ENCODE data around the gene TMEM121B.

TMEM121B gene

GRCh38 chr22:17086296-17086695, 34.9 kb downstream of the TMEM121B start:
- Histone ChIP-seq H3K4me3 (ENCODE audit: low read depth, low read length, poor library complexity, severe bottlenecking) (peak overlapping the region; percentile 95), H3K9me3 (ENCODE audit: low read length) (no peaks in the 10 kb centered on the region), H3K79me2 (ENCODE audit: insufficient read depth, low read length) (no peaks in the 10 kb centered on the region), H2AFZ (ENCODE audit: low read length) (no peak overlapping the region), H3K27me3 (ENCODE audit: insufficient read depth, low read length) (peaks cover 5% of the 10 kb centered on the region; the same call in 1 of the 2 replicates), H4K20me1 (ENCODE audit: insufficient read depth, low read length) (no peaks in the 10 kb centered on the region), H3K9me2 (ENCODE audit: low read depth, low read length) (no peaks in the 10 kb centered on the region), H3K27ac (ENCODE audit: low read depth, low read length, poor library complexity, severe bottlenecking) (no peak overlapping the region), H3F3A (ENCODE audit: insufficient read depth, low read length) (no peaks in the 10 kb centered on the region), H3K4me1 (ENCODE audit: insufficient read depth, low read length, severe bottlenecking) (peaks cover 40% of the 10 kb centered on the region), H3K36me3 (ENCODE audit: insufficient read depth, low read length) (no peaks in the 10 kb centered on the region; the same call in 1 of the 2 replicates), H3K4me2 (ENCODE audit: low read length) (peak overlapping the region; percentile 74), H3K9ac (ENCODE audit: low read length) (no peak overlapping the region)
- no peak for TF ChIP-seq EZH2 (IDR thresholded peaks at IDR 0.05; ENCODE audit: borderline replicate concordance, low read length)

DNA sequence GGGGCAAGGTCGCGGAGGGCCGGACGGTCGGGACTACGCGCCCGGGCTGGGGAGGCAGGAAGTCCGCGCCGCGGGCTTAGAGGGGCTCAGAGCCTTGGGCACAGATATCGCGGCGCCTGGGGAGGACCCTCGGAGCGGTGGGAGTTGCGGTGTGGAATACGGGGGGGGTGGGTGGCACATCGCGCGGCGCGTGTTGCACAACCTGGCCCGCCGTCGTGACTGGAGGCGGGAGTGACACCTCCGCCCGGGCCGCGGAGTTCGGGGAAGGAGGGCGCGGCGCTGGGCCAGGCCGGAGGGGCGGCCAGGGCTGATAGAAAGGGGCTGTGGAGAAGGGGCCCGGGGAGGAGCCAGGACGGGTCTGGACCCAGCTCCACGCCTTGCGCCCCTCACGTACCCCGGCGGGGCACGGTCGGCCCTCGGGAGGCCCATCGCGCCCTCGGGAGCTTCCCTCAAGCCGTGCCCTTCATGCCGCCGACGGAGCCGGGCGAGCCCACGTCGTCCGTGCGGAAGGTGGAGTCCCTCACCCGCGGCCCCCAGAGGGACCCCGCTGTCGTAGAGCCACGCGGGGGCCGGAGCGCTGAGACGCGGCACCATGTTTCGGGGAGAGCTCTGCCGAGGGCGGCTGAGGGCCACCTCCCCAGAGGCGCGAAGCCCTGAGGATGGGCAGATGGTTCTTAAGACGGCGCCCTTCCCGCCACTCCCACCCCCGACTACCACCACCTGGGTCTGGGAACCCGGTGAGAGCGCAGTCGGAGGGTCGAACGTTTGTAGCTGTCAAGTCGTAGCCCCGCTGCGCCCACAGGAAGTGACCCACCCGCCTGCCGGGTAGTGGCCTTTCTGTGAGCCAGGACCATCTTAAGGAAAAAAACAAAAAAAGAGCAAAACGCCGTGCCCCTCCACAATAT, 35.6 kb downstream of the TMEM121B start:
- no peaks in the 10 kb centered on the region for H4K20me1 ChIP-seq (ENCODE audit: insufficient read depth, low read length)
- H3K4me3 ChIP-seq (ENCODE audit: low read depth, low read length, poor library complexity, severe bottlenecking) = peak overlapping the region; percentile 95
- H3K36me3 ChIP-seq (ENCODE audit: insufficient read depth, low read length) = no peaks in the 10 kb centered on the region; the same call in 1 of the 2 replicates
- H3K4me1 ChIP-seq (ENCODE audit: insufficient read depth, low read length, severe bottlenecking) = peaks cover 40% of the 10 kb centered on the region
- H3K9me3 ChIP-seq (ENCODE audit: low read length) = no peaks in the 10 kb centered on the region
- no peaks in the 10 kb centered on the region for H3K9me2 ChIP-seq (ENCODE audit: low read depth, low read length)
- TF ChIP-seq EZH2 (IDR thresholded peaks at IDR 0.05; ENCODE audit: borderline replicate concordance, low read length) (no peak), CTCF (IDR thresholded peaks at IDR 0.05; ENCODE audit: low read length) (no peak)
- H3K9ac ChIP-seq (ENCODE audit: low read length) = peak overlapping the region; percentile 95
- H3K4me2 ChIP-seq (ENCODE audit: low read length) = peak overlapping the region; percentile 74
- no peak overlapping the region for H3K27ac ChIP-seq (ENCODE audit: low read depth, low read length, poor library complexity, severe bottlenecking)
- peaks cover 5% of the 10 kb centered on the region; the same call in 1 of the 2 replicates for H3K27me3 ChIP-seq (ENCODE audit: insufficient read depth, low read length)
- no peaks in the 10 kb centered on the region for H3F3A ChIP-seq (ENCODE audit: insufficient read depth, low read length)
- H2AFZ ChIP-seq (ENCODE audit: low read length) = no peak overlapping the region
- H3K79me2 ChIP-seq (ENCODE audit: insufficient read depth, low read length) = no peaks in the 10 kb centered on the region

GRCh38 chr22:17084554-17085276, 36.4 kb downstream of the TMEM121B start, which contains the start of gene IL17RA:
TSS of gene IL17RA (plus strand) at chr22:17085000. CDS start at chr22:17085092, 92 bp downstream.
- H3K9ac ChIP-seq (ENCODE audit: low read length) = peak within 1 kb of the TSS; percentile 95
- peak within 1 kb of the TSS; percentile 64 for H2AFZ ChIP-seq (ENCODE audit: low read length)
- peaks cover 5% of the 10 kb centered on the region; the same call in 1 of the 2 replicates for H3K27me3 ChIP-seq (ENCODE audit: insufficient read depth, low read length)
- no peak within 1 kb of the TSS for H3K27ac ChIP-seq (ENCODE audit: low read depth, low read length, poor library complexity, severe bottlenecking)
- no peaks in the 10 kb centered on the region for H3K9me3 ChIP-seq (ENCODE audit: low read length)
- H3K79me2 ChIP-seq (ENCODE audit: insufficient read depth, low read length) = no peaks in the 10 kb centered on the region
- peak within 1 kb of the TSS; percentile 95 for H3K4me3 ChIP-seq (ENCODE audit: low read depth, low read length, poor library complexity, severe bottlenecking)
- no peaks in the 10 kb centered on the region for H4K20me1 ChIP-seq (ENCODE audit: insufficient read depth, low read length)
- no peaks in the 10 kb centered on the region for H3F3A ChIP-seq (ENCODE audit: insufficient read depth, low read length)
- TF ChIP-seq EZH2 (IDR thresholded peaks at IDR 0.05; ENCODE audit: borderline replicate concordance, low read length) (no peak), CTCF (IDR thresholded peaks at IDR 0.05; ENCODE audit: low read length) (no peak)
- H3K9me2 ChIP-seq (ENCODE audit: low read depth, low read length) = no peaks in the 10 kb centered on the region
- peak within 1 kb of the TSS; percentile 74 for H3K4me2 ChIP-seq (ENCODE audit: low read length)
- no peaks in the 10 kb centered on the region; the same call in 1 of the 2 replicates for H3K36me3 ChIP-seq (ENCODE audit: insufficient read depth, low read length)
- H3K4me1 ChIP-seq (ENCODE audit: insufficient read depth, low read length, severe bottlenecking) = peaks cover 40% of the 10 kb centered on the region
